Gastroesophageal sphincter (tissue), 3 donors: ENCODE results near the gene WNK4.

Experiments
- CTCF ChIP-seq, 4 experiments: fragments of 200-600 bp in 2 of 4; fragments of 450-650 bp in 2 of 4; sonication (generic) in 1 of 4; IDR thresholded peaks; one replicate each; pipeline ENCODE4 v1.5.1; 2017 to 2019; ENCODE audit warnings: antibody characterized with exemption in 4 of 4, mild to moderate bottlenecking in 2 of 4, moderate library complexity in 2 of 4
- EP300 ChIP-seq: sonication (generic); formaldehyde crosslinking; IDR thresholded peaks from one replicate; pipeline ENCODE4 v1.6.1; 2017; ENCODE audit warnings: antibody characterized with exemption, mild to moderate bottlenecking
- POLR2A ChIP-seq, 2 donors: fragments of 450-650 bp; IDR thresholded peaks; one replicate each; pipeline ENCODE4 v1.6.1; 2017; ENCODE audit warnings: antibody characterized with exemption in 2 of 2, mild to moderate bottlenecking in 2 of 2, moderate library complexity in 1 of 2

GRCh38 chr17:42792545-42792944 lies 12.1 kb downstream of the WNK4 start:
- TF ChIP-seq POLR2A (IDR thresholded peaks at IDR 0.05) (no peak), CTCF (IDR thresholded peaks at IDR 0.05) (no peak), EP300 (no peak)
